Urinary bladder (tissue), 4 donors: ENCODE measurements around the gene OBP2B. TPM values are rescaled to one million over a fixed set of nuclear protein-coding genes. Genes with fewer than 3 reads are reported as not detected.

ENCODE experiments used
- DNase-seq: peaks from one replicate; pipeline ENCODE4 v3.0.0-alpha.2; 2015; ENCODE audit errors: extremely low spot score
- H3K27ac ChIP-seq: one replicate; pipeline ENCODE4 v1.5.1; 2013; ENCODE audit warnings: low read depth, mild to moderate bottlenecking, moderate library complexity
- H3K36me3 ChIP-seq: one replicate; pipeline ENCODE4 v1.6.1; 2013; ENCODE audit warnings: mild to moderate bottlenecking, moderate library complexity; ENCODE audit not compliant: insufficient read depth
- H3K4me1 ChIP-seq: one replicate; pipeline ENCODE4 v1.6.1; 2013; ENCODE audit warnings: mild to moderate bottlenecking, moderate library complexity; ENCODE audit not compliant: insufficient read depth
- H3K4me3 ChIP-seq: one replicate; pipeline ENCODE4 v1.5.1; 2013; ENCODE audit warnings: low read depth, low read length
- WGBS: extraction: QIAGEN DNeasy Blood & Tissue Kit; methylation state at CpG from one replicate; pipeline ENCODE4 v1.1.7; 2013; 5-methylcytosine and 5-hydroxymethylcytosine counted together
- polyA plus RNA-seq: library from polyadenylated mRNA; stranded (reverse); fragments of 200-250 nt; gene quantifications from one replicate; pipeline ENCODE4 v1.2.3, GENCODE V29; 2013
- total RNA-seq: library from RNA; depleted of rRNA; stranded (reverse); fragments of >200 nt; gene quantifications from one replicate; pipeline ENCODE4 v1.2.3, GENCODE V29; 2014
- donor health status: healthy with polysubstance abuse.
- donor health status: healthy.

OBP2B gene
- total and polyA plus RNA-seq, 2 donors, result not detected

- WGBS, result 57% methylated on average over 6 of the region's 6 CpGs
Observed at GRCh38 chr9:133168432-133168831, 40.6 kb downstream of the OBP2B start.

GRCh38 chr9:133167769-133168168 lies 41.3 kb downstream of the OBP2B start:
- no peak for DNase-seq

More at GRCh38 chr9:133168432-133168831, 40.6 kb downstream of the OBP2B start:
- Histone ChIP-seq H3K4me1 (no peaks in the 10 kb centered on the region), H3K36me3 (no peaks in the 10 kb centered on the region), H3K4me3 (no peak overlapping the region), H3K27ac (no peak overlapping the region)
- no peak for DNase-seq

DNA sequence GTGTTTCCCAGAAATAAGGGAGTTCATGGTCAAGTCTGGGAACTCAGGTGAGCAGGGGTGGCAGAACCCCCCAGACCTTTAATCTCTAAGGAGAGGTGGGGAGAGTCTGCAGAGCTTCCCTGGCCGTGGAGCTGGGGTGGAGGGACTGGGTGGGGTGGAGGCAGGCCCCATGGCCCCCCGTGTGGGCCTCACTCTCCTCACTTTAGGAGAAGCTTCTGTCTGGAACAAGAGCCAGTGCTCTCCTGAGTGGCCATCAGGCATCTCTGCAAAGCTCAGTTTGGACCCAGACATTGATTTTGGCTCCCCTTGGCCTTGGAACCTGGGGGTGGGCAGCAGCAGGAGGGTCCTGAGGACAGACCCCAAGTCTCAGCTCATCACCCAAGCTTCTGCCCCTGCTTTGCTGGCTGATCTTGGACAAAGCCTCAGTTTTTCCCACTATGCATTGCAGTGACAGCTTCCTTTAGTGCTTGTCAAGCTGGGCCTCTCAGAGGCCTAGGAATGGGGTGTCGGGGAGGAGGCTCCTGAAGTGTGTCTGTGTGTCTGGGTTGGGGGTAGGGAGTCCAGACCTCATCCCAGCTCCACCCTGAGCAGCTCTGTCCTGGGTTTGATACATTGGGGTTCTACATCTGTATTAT lies 41.8 kb downstream of the OBP2B start:
- Histone ChIP-seq H3K4me3 (no peak overlapping the region), H3K27ac (no peak overlapping the region), H3K4me1 (peaks cover 2% of the 10 kb centered on the region), H3K36me3 (no peaks in the 10 kb centered on the region)
- no peak for DNase-seq
- 79% methylated on average over 3 of the region's 3 CpGs for WGBS

More at GRCh38 chr9:133167769-133168168, 41.3 kb downstream of the OBP2B start:
- Histone ChIP-seq H3K27ac (no peak overlapping the region), H3K4me3 (no peak overlapping the region), H3K36me3 (no peaks in the 10 kb centered on the region), H3K4me1 (peaks cover 2% of the 10 kb centered on the region)
- 89% methylated on average over 3 of the region's 3 CpGs for WGBS

GRCh38 chr9:133166392-133166791 lies 42.7 kb downstream of the OBP2B start:
- 84% methylated on average over 17 of the region's 17 CpGs for WGBS
- Histone ChIP-seq H3K36me3 (no peaks in the 10 kb centered on the region), H3K4me1 (peaks cover 2% of the 10 kb centered on the region), H3K27ac (no peak overlapping the region), H3K4me3 (no peak overlapping the region)
- DNase-seq, result no peak

DNA sequence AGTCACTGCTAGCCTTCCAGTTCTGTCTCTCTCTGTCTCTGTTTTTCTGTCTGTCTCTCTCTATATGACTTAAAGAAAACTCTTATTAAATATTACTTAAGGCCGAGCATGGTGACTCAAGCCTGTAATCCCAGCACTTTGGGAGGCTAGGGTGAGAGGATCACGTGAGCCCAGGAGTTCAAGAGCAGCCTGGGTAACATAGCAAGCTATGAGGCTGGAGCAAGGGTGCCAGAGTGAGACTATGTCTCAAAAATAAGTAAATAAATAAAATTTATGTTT lies 43.7 kb downstream of the OBP2B start:
- Histone ChIP-seq H3K36me3 (no peaks in the 10 kb centered on the region), H3K27ac (no peak overlapping the region), H3K4me1 (peaks cover 2% of the 10 kb centered on the region), H3K4me3 (no peak overlapping the region)
- 92% methylated on average over 2 of the region's 2 CpGs for WGBS
- no peak for DNase-seq

DNA sequence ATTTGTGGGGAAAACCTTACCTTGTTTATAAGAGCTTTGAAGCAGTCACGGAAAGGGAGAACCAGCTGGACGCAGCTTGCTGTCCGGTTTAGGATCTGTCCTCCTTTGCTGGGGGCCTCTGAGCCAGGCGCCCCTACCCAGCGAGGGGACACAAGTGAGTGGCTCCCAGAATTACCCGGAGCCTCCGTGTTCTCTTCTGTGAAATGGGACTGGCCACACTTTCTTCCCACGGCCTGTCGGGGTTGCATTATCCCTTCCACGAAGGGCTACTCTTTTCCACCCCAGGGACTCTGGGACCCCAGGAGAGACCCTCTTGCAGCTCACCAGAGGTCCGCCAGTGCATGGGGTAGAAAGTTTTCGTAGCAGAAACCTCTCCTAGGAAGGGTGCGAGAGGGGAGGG lies 44.9 kb downstream of the OBP2B start:
- no peak for DNase-seq
- Histone ChIP-seq H3K27ac (peak overlapping the region; percentile 39), H3K4me3 (peak overlapping the region; percentile 68), H3K36me3 (no peaks in the 10 kb centered on the region), H3K4me1 (peaks cover 2% of the 10 kb centered on the region)
- 66% methylated on average over 13 of the region's 13 CpGs for WGBS

DNA sequence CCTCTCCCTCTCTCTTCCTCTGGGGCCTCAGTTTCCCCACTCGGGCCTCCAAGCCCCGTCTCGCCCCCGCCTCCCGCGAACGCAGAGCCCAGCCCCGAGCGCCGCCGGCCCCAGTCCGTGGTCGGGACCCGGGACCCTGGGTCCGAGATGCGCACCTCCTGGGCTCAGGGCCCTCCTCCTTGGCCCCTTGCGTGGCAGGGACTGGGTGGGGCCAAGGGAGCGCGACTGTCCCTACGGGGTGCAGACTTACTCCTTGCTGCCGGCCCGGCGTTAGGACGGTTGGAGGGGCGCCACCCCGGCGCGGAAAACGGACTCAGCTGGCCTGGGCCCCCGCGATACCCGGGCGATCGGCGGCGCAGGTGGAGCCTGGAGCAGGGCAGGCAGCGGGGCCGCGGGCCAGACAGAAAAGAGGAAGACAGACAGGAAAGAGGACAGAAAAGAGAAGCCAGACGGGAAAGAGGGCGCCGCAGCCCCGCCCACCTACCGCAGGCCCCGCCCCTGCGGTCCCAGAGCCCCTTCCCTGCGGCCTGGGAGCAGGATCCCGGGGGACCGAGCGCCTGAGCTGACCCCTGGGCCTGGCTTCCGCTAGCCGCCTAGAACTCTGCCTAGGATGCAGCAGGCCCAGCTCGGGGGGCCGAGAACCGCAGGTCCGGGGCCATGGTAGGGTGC lies 45.4 kb downstream of the OBP2B start, which contains the start of gene GBGT1:
TSS of gene GBGT1 (minus strand) at position 411 of the 669 bp plus-strand sequence. CDS start 1,502 bp downstream, outside the sequence.
- peaks cover 2% of the 10 kb centered on the region for H3K4me1 ChIP-seq
- peak within 1 kb of the TSS; percentile 48 for H3K27ac ChIP-seq
- 2% methylated on average over 56 of the region's 56 CpGs for WGBS
- DNase-seq, result no peak
- H3K4me3 ChIP-seq, result peak within 1 kb of the TSS; percentile 68
- no peaks in the 10 kb centered on the region for H3K36me3 ChIP-seq

- H3K27ac ChIP-seq, result peak overlapping the region; percentile 48
- DNase-seq, result no peak
- peak overlapping the region; percentile 68 for H3K4me3 ChIP-seq
- H3K4me1 ChIP-seq, result peaks cover 2% of the 10 kb centered on the region
- 25% methylated on average over 54 of the region's 54 CpGs for WGBS
- no peaks in the 10 kb centered on the region for H3K36me3 ChIP-seq
Observed at GRCh38 chr9:133162861-133163503, 46.1 kb downstream of the OBP2B start.

DNA sequence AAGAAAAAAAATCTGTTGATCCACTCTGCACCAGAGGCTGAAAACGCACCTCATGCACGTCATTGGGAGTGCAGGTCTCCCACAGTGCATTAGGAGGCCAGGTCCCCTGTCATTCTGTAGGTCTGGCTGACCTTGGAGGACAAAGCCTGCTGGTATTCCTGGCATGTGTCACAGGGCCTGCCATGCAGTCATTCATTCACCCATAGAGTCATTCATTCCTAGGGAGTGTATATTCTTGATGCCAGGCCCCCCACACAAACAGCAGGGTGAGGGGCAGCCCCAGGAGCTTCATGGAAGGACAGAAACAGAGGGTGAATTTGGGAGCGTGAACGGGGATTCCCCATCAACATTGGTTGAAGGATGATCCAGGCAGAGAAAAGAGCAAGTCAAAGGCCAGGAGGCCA lies 47.5 kb downstream of the OBP2B start:
- DNase-seq, result no peak
- H3K36me3 ChIP-seq, result no peaks in the 10 kb centered on the region
- H3K4me3 ChIP-seq, result no peak overlapping the region
- no peak overlapping the region for H3K27ac ChIP-seq
- H3K4me1 ChIP-seq, result peaks cover 2% of the 10 kb centered on the region
- 67% methylated on average over 4 of the region's 4 CpGs for WGBS

GRCh38 chr9:133160742-133161546 lies 48.1 kb downstream of the OBP2B start:
- DNase-seq, result no peak
- peak overlapping the region; percentile 16 for H3K27ac ChIP-seq
- WGBS, result 67% methylated on average over 9 of the region's 9 CpGs

GRCh38 chr9:133158695-133159094 lies 50.4 kb downstream of the OBP2B start:
- no peak for DNase-seq
- WGBS, result 82% methylated on average over 3 of the region's 3 CpGs
- H3K36me3 ChIP-seq, result no peaks in the 10 kb centered on the region

More at GRCh38 chr9:133160742-133161546, 48.1 kb downstream of the OBP2B start:
- Histone ChIP-seq H3K4me1 (peaks cover 2% of the 10 kb centered on the region), H3K4me3 (no peak overlapping the region), H3K36me3 (no peaks in the 10 kb centered on the region)

More at GRCh38 chr9:133158695-133159094, 50.4 kb downstream of the OBP2B start:
- H3K27ac ChIP-seq, result no peak overlapping the region
- no peak overlapping the region for H3K4me3 ChIP-seq
- peaks cover 2% of the 10 kb centered on the region for H3K4me1 ChIP-seq
